Breast epithelium (tissue), 3 donors: Measurements from ENCODE around the gene AACS.

Source experiments
- CTCF ChIP-seq, 3 donors: fragments of 450-650 bp; IDR thresholded peaks; one replicate each; pipeline ENCODE4 v1.5.1; 2016 to 2017; ENCODE audit warnings: antibody characterized with exemption in 3 of 3, mild to moderate bottlenecking in 3 of 3, moderate library complexity in 3 of 3
- POLR2A ChIP-seq: fragments of 450-650 bp; IDR thresholded peaks from one replicate; pipeline ENCODE4 v1.6.1; 2016; ENCODE audit warnings: antibody characterized with exemption, mild to moderate bottlenecking, moderate library complexity
- POLR2AphosphoS5 ChIP-seq, 3 donors: sonication (generic); formaldehyde crosslinking; IDR thresholded peaks; one replicate each; pipeline ENCODE4 v1.6.1; 2017; ENCODE audit warnings: antibody characterized with exemption in 3 of 3

GRCh38 chr12:125050868-125051267 lies 14.4 kb upstream of the AACS start:
- TF ChIP-seq CTCF (IDR thresholded peaks at IDR 0.05): no peak
- TF ChIP-seq POLR2AphosphoS5 (IDR thresholded peaks at IDR 0.05): no peak
- no peak for TF ChIP-seq POLR2A
